Bronchial epithelial cell (primary cell): ENCODE data around the gene DHRS11. TPM values are rescaled to one million over a fixed set of nuclear protein-coding genes. Genes with fewer than 3 reads are reported as not detected.
A peak's percentile ranks its signal among the peaks of the same experiment; 100 is the strongest.

Experiments used
- DNase-seq: peaks from one replicate; pipeline ENCODE4 v3.0.0-alpha.2; 2010; ENCODE audit warnings: low read depth
- FAIRE-seq: peaks from 2 replicates; lab custom pipeline; 2011; peaks lifted over from hg19 to GRCh38; lab: Jason Lieb, UNC
- H3K27me3 ChIP-seq: 2 replicates; pipeline ENCODE4 v1.5.1; 2011; ENCODE audit warnings: low read length; ENCODE audit not compliant: control insufficient read depth, insufficient read depth
- H3K36me3 ChIP-seq: 2 replicates; pipeline ENCODE4 v1.5.1; 2011; ENCODE audit warnings: low read length; ENCODE audit not compliant: control insufficient read depth, insufficient read depth
- H3K4me3 ChIP-seq: 2 replicates; pipeline ENCODE4 v1.5.1; 2011; ENCODE audit warnings: mild to moderate bottlenecking, low read depth, low read length, control low read depth
- CTCF ChIP-seq: IDR thresholded peaks from 2 replicates; pipeline ENCODE4 v1.5.1; 2011; ENCODE audit warnings: mild to moderate bottlenecking, moderate library complexity, low read length, control low read depth, inconsistent platforms; ENCODE audit not compliant: insufficient read depth, severe bottlenecking
- total RNA-seq: library from RNA; depleted of rRNA; stranded (reverse); fragments of >200 nt; gene quantifications from 2 replicates; pipeline ENCODE4 v1.2.1, GENCODE V29; 2014

The DHRS11 gene
- total RNA-seq, 1 donor from 2014 or later, result 7.9 TPM

GRCh38 chr17:36641331-36641876 is 49.7 kb downstream of the DHRS11 start:
- Histone ChIP-seq H3K4me3 (no peak overlapping the region), H3K36me3 (no peaks in the 10 kb centered on the region), H3K27me3 (peaks cover 52% of the 10 kb centered on the region)
- DNase-seq (no peak), FAIRE-seq (no peak)
- TF ChIP-seq CTCF, result no peak

- peak overlapping the region; percentile 4 for H3K4me3 ChIP-seq
- no peak for DNase-seq
- no peak for FAIRE-seq
- peaks cover 52% of the 10 kb centered on the region for H3K27me3 ChIP-seq
- TF ChIP-seq CTCF, result no peak
- no peaks in the 10 kb centered on the region for H3K36me3 ChIP-seq
Observed at GRCh38 chr17:36641877-36642845, 50.5 kb downstream of the DHRS11 start.

GRCh38 chr17:36643086-36643685 is 51.5 kb downstream of the DHRS11 start:
- Histone ChIP-seq H3K36me3 (no peaks in the 10 kb centered on the region), H3K27me3 (peaks cover 49% of the 10 kb centered on the region), H3K4me3 (no peak overlapping the region)
- no peak for TF ChIP-seq CTCF
- FAIRE-seq, result no peak
- no peak for DNase-seq

- no peak for TF ChIP-seq CTCF
- DNase-seq, result no peak
- H3K4me3 ChIP-seq, result no peak overlapping the region
- no peak for FAIRE-seq
- H3K27me3 ChIP-seq, result peaks cover 38% of the 10 kb centered on the region
- no peaks in the 10 kb centered on the region for H3K36me3 ChIP-seq
Observed at GRCh38 chr17:36645422-36645821, 53.7 kb downstream of the DHRS11 start.

GRCh38 chr17:36647636-36648035 is 56.0 kb downstream of the DHRS11 start:
- Histone ChIP-seq H3K27me3 (peaks cover 25% of the 10 kb centered on the region), H3K4me3 (no peak overlapping the region), H3K36me3 (no peaks in the 10 kb centered on the region)
- DNase-seq, result no peak
- no peak for FAIRE-seq
- TF ChIP-seq CTCF, result no peak
